GM03348 (cell line): ENCODE data around the gene SEC24C.
"Not testable (repeated sequence)": the region's sequence is repeated elsewhere in the genome, so short reads cannot be mapped to it uniquely, and the experiment has no call there.

Experiments used
- DNase-seq: peaks from one replicate; pipeline ENCODE4 v3.0.0; 2012; ENCODE audit warnings: low spot score

Gene SEC24C

DNA sequence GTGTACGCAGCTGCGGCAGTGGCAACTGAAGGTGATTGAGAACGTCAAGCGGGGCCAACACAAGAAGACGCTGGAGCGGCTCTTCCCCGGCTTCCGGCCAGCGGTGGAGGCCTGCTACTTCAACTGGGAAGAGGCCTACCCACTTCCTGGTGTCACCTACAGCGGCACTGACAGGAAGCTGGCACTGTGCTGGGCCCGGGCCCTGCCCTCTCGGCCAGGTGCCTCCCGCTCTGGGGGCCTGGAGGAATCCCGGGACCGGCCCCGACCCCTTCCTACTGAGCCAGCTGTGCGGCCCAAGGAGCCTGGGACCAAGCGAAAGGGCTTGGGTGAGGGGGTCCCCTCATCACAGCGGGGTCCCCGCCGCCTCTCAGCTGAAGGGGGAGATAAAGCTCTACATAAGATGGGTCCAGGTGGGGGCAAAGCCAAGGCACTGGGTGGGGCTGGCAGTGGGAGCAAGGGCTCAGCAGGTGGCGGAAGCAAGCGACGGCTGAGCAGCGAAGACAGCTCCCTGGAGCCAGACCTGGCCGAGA, 47.8 kb downstream of the SEC24C start:
- no peak for DNase-seq

- no peak for DNase-seq
These were observed 49.3 kb downstream of the SEC24C start for GRCh38 chr10:73793456-73793855.

- DNase-seq, result not testable (repeated sequence)
These were observed 51.3 kb downstream of the SEC24C start for GRCh38 chr10:73795491-73795890.

DNA sequence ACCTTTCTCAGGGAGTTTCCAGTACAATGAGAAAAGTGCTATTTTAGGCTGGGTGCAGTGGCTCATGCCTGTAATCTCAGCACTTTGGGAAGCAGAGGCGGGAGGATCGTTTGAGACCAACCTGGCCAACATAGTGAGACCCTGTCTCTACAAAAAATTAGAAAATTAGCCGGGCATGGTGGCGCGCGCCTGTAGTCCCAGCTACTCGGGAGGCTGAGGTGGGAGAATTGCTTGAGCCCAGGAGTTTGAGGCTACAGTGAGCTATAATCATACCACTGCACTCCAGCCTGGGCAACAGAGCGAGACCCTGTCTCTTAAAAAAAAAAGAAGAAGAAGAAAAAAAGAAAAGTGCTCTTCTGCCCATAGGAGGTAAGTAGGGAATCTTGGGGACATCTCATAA, 51.9 kb downstream of the SEC24C start:
- not testable (repeated sequence) for DNase-seq

DNA sequence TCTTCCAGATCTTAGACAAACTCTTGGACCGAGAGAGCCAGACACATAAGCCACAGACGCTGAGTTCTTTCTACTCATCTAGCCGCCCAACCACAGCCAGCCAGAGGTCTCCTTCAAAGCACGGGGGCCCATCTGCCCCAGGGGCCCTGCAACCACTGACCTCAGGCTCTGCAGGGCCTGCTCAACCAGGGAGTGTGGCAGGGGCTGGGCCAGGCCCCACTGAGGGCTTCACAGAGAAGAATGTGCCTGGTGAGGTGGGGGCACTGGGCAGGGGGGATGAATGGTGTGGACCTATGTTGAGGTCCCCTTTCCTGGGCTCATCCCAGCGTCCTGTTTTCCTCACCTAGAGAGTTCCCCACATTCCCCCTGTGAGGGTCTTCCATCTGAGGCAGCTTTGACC, 52.6 kb downstream of the SEC24C start:
- DNase-seq, result no peak

DNA sequence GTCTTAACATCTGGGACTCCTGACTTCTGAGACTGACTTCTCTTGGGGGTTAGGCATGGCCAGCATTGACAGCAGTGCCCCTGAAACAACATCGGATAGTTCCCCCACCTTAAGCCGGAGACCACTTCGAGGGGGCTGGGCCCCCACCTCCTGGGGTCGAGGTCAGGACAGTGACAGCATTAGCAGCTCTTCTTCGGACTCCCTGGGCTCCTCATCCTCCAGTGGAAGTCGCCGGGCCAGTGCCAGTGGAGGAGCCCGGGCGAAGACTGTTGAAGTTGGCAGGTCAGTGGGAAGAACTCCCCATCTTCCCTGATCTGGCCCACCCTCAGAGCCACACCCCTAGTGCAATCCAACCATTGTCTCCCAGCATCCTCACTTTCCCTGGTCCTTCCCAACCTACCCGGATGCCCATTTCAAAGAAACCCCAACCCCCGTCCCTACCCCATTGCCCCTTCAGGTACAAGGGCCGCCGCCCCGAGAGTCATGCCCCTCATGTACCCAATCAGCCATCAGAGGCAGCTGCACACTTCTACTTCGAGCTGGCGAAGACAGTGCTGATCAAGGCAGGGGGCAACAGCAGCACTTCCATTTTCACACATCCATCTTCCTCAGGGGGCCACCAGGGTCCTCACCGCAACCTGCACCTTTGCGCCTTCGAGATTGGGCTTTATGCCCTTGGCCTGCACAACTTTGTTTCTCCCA, 53.3 kb downstream of the SEC24C start:
- DNase-seq, result no peak

DNA sequence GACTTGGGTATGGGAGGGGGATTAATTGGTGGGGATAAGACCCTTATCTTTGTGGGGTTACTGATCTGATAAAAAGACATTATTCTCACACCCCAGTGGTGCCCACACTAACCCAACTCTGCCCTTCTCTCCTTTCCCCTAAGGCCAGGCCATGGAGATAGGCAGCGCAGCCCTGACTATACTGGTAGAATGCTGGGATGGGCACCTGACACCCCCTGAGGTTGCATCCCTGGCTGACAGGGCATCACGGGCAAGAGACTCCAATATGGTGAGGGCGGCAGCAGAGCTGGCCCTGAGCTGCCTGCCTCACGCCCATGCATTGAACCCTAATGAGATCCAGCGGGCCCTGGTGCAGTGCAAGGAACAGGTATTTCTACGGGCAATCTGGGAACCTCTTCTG, 53.9 kb downstream of the SEC24C start:
- no peak for DNase-seq

GRCh38 chr10:73798927-73799560, 54.9 kb downstream of the SEC24C start:
- DNase-seq, result no peak

- no peak for DNase-seq
These were observed 55.9 kb downstream of the SEC24C start for GRCh38 chr10:73799899-73800559.

GRCh38 chr10:73800560-73801252, 56.5 kb downstream of the SEC24C start:
- no peak for DNase-seq

GRCh38 chr10:73801253-73801590, 57.0 kb downstream of the SEC24C start:
- DNase-seq, result no peak

GRCh38 chr10:73802276-73802991, 58.3 kb downstream of the SEC24C start:
- DNase-seq, result no peak

GRCh38 chr10:73803680-73804286, 59.6 kb downstream of the SEC24C start:
- no peak for DNase-seq

- no peak for DNase-seq
These were observed 62.2 kb downstream of the SEC24C start for GRCh38 chr10:73806176-73806950.

DNA sequence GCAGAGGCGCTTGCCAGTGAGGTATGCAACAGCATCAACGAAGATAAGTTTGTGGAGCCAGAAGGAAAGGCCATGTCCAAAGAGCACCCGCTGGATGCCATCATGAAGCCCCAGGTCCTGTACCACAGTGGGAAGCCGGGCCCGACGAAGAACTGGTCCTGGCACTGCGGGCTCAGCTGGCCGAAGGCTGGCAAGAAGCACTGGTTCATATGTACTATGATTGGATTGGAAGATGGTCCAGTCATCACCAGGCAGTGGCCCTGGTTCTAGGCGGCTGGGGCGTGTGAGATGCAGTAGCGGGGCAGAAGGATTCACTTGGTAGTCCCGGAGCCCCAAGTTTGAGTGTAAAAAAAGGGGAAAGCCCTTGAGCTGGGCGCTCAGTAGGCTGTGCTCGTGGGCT, 63.3 kb downstream of the SEC24C start:
- no peak for DNase-seq

DNA sequence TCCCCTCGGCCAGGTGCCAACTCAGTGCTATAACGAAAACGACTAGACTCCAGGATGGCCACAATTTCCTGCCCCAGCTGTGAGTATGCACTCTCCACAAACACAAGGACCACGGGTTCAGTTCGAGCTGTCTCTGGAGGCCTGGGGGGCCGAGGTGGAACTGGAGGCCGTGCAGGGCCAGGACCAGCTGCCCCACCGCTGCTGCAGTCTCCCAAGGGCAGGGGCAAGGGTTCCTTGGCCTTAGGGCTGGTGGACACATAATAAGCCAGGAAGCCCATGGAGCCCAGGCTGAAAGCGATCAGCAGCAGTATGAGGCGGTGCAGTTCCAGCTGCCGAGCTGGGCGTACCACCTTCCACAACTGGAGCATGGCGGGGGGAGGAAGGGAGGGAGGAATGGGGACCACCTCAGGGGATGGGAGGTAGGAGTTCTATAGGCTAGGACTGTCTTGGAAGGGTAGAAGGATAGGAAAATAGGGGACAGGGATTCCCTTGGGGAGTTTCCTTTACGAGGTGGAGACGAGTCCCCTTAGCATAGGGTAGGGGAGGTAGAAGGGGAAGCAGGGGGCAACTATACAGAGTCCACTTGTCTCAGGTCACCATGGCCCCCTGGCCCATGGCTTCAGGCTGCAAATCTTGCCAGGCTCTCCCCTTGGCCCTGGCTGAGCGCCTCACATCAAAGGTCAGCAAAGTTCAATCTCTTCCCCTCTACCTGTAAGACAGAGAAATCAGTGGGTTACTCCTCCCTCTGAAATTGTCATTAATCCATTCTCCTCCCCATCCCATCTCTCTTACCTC, 64.0 kb downstream of the SEC24C start:
- no peak for DNase-seq

- no peak for DNase-seq
These were observed 65.1 kb downstream of the SEC24C start for GRCh38 chr10:73809061-73809818.

DNA sequence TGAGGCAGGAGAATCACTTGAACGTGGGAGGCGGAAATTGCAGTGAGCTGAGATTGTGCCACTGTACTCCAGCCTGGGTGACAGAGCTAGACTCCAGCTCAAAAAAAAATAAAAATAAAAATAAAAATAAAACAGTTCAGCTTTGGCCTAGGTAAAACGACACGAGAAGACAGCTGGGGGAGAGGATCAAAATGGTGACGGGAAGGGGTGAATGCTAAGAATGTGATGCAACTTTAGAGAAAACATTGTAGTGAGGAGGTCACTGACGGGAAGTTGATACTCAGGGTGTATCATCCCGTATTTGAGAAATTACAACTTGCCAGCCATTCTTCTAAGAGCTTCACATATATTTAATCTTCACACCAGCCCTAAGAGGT, 66.2 kb downstream of the SEC24C start:
- DNase-seq, result peak; percentile 29
